NCI-H2107 (cell line): ENCODE measurements around the gene HNRNPLL.

Experiments used
- DNase-seq: peaks from one replicate; lab custom pipeline; 2025; lab: John Stamatoyannopoulos, UW

HNRNPLL gene

DNA sequence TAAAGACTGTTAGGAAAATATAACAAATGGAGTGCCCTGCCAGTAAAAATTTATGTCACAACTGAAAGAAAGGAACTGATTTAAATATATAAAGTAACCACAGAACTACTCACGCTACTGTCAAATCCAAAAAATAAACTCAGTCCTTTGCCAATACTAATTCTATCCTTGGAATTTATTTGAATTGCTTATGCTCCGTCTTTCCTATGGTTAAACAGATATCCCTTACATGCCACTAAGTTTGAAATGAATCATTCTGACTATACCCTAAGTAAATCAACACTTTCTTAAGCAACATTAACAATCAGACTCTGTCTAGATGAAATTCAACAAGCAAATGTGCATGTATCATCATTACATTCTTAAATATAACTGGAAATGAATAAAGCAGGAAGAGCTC lies 9.8 kb downstream of the HNRNPLL start:
- DNase-seq, result no peak

DNA sequence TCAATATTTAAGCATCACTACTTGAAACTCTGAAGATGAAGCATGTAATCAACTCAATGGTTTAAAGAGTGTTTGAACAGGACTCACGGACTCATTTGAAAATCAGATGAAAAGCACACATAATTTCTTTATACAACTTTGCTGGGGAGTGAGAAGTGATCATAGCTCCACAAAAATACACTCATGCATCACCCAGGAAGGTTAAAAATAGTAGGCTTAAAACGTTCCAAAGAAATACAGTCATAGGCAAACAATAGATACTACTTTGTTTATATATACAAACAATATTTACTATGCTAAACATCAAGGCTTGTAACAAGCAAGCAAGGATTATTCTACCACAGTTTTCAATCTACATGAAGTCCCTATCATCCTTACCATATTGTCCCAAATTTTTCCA lies 11.6 kb downstream of the HNRNPLL start:
- no peak for DNase-seq

DNA sequence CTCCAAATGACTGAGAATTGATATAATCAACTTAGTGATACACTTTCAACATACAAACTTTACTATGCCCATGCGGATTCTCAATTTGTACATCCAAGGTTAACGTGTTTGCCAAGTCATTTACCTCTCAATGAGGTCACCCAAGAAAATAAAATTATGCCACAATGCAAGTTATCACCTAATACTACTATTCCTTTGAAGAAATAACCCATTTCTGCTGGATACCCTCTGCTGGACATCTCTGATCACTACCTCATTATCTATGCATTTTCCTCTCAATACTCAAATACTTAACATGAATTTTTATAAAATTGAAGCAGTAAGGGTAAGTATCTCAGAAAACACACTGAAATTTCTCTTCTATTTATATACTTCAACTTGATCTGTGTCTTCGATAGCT lies 12.7 kb downstream of the HNRNPLL start:
- no peak for DNase-seq

DNA sequence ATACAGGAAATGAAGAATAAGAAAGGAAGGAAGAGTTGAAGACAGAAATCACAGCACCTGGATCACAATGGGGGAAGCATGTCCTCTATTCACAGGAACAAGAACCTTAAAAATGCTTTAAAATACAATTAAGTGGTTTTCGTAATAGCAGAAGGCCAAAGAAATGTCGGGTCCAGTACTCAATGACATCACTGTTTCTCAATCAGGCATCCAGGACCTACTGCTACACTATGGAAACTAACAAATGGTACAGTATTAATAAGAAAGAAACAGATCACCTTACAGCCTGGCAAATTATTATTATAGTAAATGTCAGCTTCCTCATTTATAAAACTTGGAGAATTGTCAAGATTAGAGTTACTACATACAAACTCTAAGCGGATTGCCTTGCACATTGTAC lies 15.8 kb downstream of the HNRNPLL start:
- no peak for DNase-seq

DNA sequence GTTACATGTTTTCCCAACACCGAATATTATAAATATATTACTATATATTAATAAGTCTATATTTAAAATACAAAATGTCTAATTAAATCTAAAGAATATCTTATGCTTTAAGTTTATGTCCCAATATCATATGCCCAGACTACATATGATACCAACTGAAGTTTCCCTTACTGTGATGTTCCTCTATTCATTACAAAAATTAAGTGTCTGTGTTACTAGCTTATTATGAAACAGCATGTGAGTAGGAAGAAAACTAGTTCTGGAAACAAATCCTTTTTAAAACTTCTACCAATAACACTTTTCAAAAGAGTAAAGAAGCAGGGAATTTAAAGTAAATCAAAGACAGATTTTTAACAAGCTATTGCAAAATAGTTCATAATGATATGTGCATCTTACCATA lies 17.8 kb downstream of the HNRNPLL start:
- DNase-seq, result no peak

DNA sequence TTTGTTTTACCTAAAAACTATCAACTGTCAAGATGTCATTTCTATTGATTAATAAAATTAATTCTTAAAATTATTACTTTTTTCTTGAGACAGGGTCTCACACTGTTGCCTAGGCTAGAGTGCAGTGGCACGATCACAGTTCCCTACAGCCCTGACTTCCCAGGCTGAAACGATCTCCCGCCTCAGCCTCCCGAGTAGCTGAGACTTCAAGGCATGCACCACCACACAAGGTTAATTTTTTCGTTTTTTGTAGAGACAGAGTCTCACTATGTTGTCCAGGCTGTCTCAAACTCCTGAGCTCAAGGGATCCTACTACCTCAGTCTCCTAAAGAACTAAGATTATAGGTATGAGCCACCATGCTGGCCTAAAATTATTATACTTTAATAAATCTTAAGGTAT lies 18.7 kb downstream of the HNRNPLL start:
- DNase-seq, result no peak

DNA sequence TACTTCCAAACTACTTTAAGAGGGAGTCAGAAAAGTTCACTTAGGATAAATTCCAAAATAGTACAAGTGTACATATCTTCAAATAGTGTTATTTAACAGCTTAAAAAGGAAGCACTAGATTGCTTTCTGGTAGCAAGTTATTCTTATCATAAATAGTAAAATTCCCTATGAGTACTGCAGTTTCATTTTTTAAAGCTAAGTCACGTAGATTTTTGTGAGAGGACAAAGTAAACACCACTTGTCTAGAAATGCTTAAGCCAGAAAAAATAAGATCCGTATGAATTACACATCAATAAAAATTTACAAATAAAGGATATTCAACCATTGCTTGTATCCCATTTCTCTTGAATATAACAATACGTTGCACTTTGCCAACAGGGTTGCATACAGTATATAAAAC lies 19.2 kb downstream of the HNRNPLL start:
- DNase-seq, result no peak

DNA sequence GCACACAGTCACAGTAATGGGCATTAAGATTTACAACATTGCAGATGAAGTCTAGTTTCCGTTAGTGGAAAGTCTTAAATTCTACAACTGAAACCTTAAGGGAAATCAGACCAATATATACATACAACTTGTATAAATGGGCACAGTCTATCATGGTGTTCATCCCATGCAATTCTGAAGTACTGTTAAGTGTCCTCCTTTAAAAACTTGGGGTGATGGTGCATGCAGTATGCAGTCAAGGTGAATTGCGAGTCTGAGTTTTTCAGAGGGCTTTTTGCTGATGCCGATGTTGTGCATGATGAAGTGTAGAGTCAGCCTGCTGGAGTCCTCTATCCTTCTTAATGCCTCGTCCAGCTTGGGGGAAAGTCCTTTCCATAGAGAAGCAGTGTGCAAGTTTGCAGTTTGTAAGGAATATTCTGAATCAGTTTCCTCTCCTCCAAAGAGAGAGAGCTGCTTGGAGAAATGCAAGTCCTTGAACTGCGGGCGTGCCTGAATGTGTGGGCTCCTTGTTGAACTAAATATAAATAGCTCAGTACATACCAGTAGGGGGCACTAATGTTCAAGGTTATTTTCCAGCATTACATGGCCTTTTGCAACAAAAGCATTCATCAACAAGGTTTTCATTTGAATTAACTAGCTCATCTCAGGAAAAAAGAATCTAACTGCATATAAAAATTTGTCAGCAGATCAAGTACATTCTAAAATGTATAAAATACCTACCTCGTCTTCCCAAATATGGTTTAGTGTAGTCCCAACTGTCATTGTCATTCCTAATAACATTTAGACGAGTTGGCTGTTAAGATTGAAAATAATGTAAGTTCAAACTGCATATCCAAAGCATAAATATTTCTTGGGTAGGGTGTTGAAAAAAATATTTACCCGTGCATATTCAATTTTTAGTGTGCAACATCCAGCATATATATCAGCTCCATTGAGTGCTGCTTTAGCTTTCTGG lies 21.3 kb downstream of the HNRNPLL start:
- no peak for DNase-seq

DNA sequence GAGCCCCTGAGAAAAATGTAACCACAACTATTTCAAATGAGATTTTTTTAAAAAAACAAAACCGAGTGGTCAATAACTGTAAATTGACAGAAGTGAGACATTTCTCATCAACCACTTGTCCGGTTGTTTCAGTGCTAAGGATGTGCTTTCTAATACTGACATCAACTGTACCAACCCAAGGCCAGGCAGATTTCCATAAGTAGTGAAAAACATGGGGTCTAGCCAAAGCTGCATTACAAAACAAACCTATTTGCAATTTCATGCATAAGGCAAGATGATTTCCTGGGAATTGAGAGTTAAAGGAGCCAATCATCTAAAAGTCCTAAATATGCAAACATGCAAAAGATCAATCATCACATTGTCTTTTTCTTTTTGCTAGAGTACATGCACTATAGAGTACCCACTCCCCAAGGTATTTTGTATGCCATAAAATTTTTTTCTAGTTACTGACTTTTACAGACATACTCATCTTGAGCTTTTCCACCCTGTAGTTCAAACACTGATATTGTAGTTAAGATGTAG lies 22.6 kb downstream of the HNRNPLL start:
- DNase-seq, result no peak

DNA sequence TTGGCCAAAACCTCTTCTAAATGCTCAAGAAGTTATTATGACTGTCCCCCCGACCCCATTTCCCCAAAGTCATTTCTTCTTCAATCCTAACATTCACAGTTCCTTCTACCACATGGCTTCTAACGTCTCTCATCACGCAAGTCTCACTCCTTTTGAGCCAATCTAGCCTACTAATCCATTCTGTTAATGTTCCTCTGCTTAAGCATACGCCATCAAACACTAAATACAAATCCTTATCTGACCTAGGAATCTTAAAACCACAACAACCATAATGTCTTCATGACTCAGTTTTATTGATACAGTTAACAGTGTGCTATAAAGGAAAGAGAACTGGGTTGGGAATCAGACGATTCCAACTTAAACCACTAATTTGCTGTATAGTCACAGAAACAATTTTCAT lies 23.9 kb downstream of the HNRNPLL start:
- DNase-seq, result no peak

DNA sequence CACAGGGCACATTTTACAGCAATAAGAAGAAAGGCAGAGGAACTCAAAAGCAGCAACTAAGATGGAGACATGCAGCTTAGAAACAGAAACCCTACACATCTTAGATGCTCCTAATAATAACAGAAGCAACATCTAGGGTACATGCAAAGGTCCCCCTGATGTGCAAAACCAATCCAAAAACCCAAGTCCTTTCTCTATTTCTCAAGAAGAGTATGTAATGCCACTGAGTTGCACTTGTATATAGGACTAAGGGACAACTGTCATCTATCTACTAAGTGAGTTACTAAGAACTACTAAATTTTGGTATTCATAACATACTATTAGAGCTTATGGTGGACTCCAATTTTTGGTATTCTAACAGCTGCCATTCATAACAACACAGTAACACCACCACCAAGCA lies 28.4 kb downstream of the HNRNPLL start:
- no peak for DNase-seq

DNA sequence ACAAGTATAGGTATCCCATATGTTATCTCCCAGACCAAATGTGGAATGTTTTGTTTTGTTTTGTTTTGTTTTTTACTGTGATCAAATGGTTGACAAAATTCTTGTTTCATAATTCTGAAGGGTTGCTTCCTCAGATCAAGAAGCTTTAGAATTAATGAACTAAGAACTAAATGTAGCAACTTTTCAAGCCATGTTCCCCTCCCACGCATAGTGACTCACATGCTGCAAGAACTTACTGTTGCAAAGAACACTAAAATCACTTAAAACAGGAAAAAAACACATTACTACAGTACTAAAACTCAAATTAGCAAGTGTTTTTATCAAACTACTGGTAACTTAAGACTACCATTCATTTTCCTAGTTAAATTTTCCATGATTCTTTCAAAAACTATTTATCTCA lies 30.6 kb downstream of the HNRNPLL start:
- no peak for DNase-seq

DNA sequence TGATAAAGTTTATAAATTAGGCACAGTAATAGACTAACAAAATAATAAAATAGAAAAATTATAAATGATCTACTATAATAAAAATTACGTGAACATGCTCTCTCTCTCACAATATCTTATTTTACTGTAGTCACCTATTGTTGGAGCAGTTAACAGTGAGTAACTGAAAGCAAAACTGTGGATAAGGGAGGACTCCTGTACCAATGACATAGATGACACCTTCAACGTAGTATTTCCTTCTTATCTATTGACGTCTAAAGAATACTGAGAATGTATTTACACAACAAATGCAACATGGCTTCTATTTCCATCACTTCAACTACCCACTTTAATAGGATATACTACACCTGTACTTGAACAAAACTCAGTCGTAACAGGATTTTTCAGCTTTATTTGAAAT lies 31.5 kb downstream of the HNRNPLL start:
- no peak for DNase-seq

DNA sequence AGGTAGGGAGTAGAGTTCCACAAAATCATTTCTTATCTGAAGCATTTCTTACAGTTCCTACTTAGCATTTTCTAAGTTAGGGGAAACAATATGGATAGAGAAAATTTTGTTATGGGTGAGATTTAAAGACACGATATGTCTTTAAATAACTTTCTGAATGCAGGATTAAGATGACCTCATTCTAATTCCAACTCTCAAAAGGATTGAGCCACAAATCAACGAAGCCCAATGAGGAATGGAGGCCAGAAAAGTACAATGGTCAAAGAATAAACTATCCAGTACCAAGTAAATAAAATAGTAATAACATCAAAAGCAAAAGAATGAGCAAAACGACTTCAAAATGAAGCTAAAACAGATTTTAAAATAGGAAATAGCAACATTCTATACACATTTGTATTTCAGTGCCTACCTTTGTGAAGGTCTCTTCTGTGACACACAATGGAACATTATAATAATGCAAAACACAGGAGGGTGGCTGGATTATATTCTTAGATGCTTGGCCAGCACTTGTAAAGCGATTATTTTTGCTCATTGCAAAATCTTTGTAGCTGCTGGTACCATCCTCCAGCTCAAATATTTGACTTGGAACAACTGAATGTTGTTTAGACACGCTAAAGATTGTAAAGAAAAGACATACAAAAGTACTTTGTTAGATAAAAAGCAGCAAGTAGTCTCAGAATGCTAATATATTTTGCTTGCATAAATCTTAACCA lies 33.8 kb downstream of the HNRNPLL start:
- no peak for DNase-seq

DNA sequence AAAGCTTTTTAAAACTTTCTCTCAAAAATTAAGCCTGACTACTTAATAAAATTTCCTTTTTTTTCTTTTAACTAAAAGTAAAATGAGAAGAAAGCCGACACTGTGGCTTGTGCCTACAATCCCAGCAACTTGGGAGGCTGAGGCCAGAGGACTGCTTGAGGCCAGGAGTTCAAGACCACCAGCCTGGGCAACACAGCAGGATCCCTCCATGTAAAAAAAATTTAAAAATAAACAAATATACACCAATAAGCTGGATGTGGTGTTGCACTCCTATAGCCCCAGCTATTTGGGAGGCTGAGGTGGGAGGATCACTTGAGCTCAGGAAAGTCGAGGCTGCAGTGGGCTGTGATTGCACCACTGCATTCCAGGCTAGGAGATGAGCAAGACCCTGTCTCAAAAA lies 37.4 kb downstream of the HNRNPLL start:
- no peak for DNase-seq

DNA sequence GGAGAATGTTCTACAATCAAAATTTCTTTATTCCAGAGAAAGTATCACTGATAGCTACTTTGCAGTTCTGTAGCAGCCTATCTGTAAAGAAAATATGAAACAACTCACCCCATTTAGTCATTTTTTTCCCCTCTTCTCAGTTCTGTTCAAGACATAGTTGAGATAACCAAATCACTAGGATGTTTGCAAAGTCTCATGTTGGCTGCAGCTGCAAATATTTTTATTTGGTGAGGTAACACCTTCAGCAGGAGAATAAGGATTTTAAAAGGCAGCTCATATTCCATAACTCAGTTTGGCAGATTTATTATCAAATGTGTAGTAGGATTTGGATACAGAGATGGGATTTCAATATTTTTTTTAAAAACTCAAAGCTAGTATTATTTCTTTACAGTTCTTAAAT lies 41.0 kb downstream of the HNRNPLL start:
- no peak for DNase-seq

DNA sequence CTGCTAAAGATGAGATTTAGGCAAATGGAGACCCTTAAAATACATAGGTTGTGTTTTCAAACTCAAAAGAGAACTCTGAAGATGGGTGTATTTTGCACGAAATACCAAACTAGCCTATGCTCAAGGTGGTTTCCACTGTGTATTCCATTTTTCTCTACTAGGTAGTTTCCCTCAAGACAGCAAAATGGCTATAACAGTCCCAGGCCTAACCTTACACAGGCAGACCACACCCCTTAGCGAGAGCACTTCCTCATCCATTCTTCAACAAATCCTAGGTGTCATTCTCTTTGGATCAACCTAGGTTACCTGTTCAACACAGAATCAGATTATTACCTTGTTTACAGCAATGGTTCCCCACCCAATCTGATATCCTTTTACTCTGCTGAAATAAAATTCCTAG lies 42.6 kb downstream of the HNRNPLL start:
- DNase-seq, result no peak

DNA sequence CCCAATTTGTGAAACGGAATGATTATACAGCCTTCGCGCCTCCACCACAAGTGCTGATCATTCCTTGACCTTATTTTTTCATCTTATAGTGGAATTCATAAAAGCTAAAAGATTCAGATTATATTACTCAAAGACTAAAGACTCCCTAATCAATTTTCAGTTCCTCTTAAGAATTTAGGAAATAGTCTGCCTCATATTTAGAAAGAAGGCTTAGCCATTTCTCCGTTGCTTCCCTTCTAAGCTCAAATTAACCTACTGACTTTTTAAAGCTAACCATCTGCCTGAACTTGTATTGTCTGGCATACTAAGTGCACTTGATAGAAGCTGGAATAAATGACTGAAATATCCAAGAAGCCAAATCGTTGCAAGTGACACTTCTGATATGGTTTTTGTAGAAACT lies 44.7 kb downstream of the HNRNPLL start:
- DNase-seq, result no peak

DNA sequence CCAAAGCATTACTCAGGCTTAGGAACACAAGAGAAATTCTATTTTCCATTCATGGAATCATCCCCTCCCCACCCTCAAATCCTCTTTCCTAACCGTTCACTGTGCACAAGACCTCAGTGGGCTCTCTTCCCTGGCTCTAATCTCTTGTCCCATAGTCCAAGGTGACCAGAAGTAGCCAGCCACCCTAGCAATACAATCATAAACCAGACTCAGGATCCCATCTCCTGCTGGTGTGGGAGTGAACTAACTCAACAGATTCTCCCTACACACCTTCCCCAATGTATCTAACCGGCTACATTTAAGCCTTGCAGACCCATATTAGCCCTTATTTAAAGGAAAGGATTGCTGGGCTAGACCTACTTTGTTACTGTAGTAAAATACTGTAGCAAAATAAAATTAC lies 45.5 kb downstream of the HNRNPLL start:
- no peak for DNase-seq

DNA sequence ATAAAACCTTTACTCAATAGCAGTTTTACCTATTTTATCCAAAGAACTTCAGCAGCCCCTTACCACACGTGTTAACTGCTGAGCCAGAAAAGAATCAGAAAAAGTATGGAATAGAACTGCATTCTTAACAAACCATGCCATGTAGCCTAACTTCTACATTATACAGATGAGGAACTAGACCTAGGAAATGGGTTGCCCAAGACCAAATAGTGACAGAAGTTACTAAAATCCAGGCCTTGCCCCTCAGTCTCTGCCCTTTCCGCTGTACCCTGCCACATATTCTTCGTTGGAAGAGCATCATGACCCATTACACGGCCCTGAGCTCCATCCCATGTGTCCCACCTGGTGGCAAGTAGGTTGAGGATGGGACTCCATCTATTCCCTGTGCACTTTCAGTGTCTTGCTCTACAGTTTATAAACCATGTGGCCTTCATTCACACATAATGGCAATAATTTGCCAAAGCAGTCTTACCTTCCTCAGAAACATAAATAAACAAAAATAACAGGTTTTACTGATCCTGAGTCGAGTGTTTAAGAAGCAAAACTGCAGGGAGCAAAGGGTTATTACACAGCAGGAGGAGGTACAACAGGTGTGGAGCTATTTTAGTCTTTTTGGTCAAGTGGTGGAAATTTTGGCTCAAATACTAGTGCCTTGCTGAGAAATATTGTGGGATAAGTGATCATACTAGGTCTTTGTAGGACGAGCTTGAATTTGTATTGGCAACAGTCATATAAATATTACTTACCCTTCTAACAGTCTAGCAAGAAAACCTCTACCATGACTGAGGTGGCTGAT lies 46.5 kb downstream of the HNRNPLL start:
- no peak for DNase-seq

DNA sequence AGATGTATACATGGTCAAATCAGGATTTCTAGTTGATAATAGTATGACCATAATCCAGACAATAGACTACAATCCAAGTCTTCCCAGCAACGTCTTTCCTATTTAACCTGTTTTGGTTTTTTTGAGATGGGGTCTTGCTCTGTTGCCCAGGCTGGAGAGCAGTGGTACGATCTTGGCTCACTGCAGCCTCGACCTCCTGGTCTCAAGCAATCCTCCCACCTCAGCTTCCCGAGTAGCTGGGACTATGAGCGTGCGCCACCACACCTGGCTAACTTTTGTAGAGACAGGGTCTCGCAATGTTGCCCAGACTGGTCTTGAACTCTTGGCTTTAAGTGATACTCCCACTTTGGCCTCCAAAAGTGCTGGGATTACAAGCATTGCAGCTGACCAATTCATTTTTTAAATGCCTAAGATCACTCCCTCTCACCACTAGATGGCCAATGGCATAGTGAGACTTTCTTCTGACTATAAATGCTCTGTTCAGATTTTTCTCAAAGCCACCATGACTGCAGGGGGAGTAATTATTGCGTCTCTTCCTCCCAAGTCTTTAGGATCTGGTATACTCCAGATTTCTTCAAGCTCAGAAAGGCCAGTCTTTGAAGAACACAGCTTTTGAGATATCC lies 47.6 kb downstream of the HNRNPLL start:
- DNase-seq, result no peak

DNA sequence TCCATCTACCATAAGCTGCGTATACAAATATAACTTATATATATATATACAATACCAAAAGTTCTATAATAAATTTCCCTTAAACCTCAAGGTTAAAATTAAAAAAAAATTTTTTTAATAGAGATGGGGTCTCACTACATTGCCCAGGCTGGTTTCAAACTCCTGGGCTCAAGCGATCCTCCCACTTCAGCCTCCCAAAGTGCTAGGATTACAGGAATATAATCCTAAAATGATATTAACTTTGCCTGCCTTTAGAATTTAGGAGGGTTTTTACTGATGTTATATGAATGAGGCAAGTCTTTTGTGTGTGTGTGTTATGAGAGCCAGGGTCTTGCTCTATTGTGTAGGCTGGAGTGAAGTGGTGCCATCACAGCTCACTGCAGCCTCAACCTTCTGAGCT lies 49.2 kb downstream of the HNRNPLL start:
- DNase-seq, result no peak
